Sigmoid colon (tissue), 4 donors: Measurements from ENCODE around the gene CABLES1.

Experiments
- CTCF ChIP-seq, 4 experiments: fragments of 450-650 bp in 3 of 4; fragments of 200-600 bp in 1 of 4; IDR thresholded peaks; one replicate each; pipeline ENCODE4 v1.5.1; 2016 to 2019; ENCODE audit warnings: antibody characterized with exemption in 4 of 4, mild to moderate bottlenecking in 3 of 4, moderate library complexity in 2 of 4
- EP300 ChIP-seq, 4 donors: sonication (generic); formaldehyde crosslinking; IDR thresholded peaks; one replicate each; pipeline ENCODE4 v1.6.1; 2017; ENCODE audit warnings: antibody characterized with exemption in 4 of 4
- POLR2A ChIP-seq, 2 donors: fragments of 450-650 bp; IDR thresholded peaks; one replicate each; pipeline ENCODE4 v1.6.1; 2016; ENCODE audit warnings: antibody characterized with exemption in 2 of 2, mild to moderate bottlenecking in 2 of 2, moderate library complexity in 2 of 2
- POLR2AphosphoS5 ChIP-seq, 4 donors: sonication (generic); formaldehyde crosslinking; IDR thresholded peaks; one replicate each; pipeline ENCODE4 v1.6.1; 2017; ENCODE audit warnings: antibody characterized with exemption in 4 of 4

GRCh38 chr18:23276451-23276850, 141.2 kb downstream of the CABLES1 start:
- TF ChIP-seq POLR2AphosphoS5 (IDR thresholded peaks at IDR 0.05) (no peak), CTCF (IDR thresholded peaks at IDR 0.05) (no peak), POLR2A (IDR thresholded peaks at IDR 0.05) (no peak), EP300 (IDR thresholded peaks at IDR 0.05) (no peak)
